H1 (cell line): ENCODE results near the gene PTGES2. TPM values are rescaled to one million over a fixed set of nuclear protein-coding genes. Genes with fewer than 3 reads are reported as not detected.
A peak's percentile ranks its signal among the peaks of the same experiment; 100 is the strongest.

Source experiments
- CBX8 ChIP-seq: fragments of 300-800, 300-1000 bp; sonication (generic); IDR thresholded peaks from 2 replicates; pipeline ENCODE4 v1.7.1; 2016; ENCODE audit warnings: low read depth, low read length, borderline replicate concordance
- CHD2 ChIP-seq: IDR thresholded peaks from 2 replicates; pipeline ENCODE4 v1.6.1; 2012; ENCODE audit warnings: low read length, improper control_type of control experiment
- E2F6 ChIP-seq: IDR thresholded peaks from 2 replicates; pipeline ENCODE4 v1.6.1; 2012; ENCODE audit warnings: inconsistent platforms
- FOSL1 ChIP-seq: IDR thresholded peaks from 2 replicates; pipeline ENCODE4 v1.6.1; 2011; ENCODE audit warnings: mild to moderate bottlenecking, low read depth, low read length, moderate library complexity; ENCODE audit not compliant: insufficient read depth
- GTF2F1 ChIP-seq: IDR thresholded peaks from 2 replicates; pipeline ENCODE4 v1.6.1; 2012; ENCODE audit warnings: low read depth, low read length, improper control_type of control experiment, borderline replicate concordance
- KDM5A ChIP-seq: fragments of 200-600 bp; IDR thresholded peaks from 2 replicates; pipeline ENCODE4 v1.7.1; 2012; ENCODE audit warnings: mild to moderate bottlenecking, low read length, inconsistent platforms, mixed read lengths
- SP4 ChIP-seq: IDR thresholded peaks from 2 replicates; pipeline ENCODE4 v1.6.1; 2012; ENCODE audit warnings: low read length, inconsistent platforms
- TBP ChIP-seq: IDR thresholded peaks from 2 replicates; pipeline ENCODE4 v1.6.1; 2011; ENCODE audit warnings: low read depth, low read length, improper control_type of control experiment
- TEAD4 ChIP-seq: IDR thresholded peaks from 2 replicates; pipeline ENCODE4 v1.6.1; 2012; ENCODE audit warnings: low read depth, low read length, inconsistent platforms, mixed read lengths
- polyA plus RNA-seq, 7 experiments: library from polyadenylated mRNA; depleted of rRNA in 3 of 7; stranded (reverse) in 5 of 7; unstranded in 2 of 7; fragments of >200 nt in 5 of 7; fragments of 200-250 nt in 2 of 7; gene quantifications; 1 replicate in 5 of 7; 2 replicates in 1 of 7; 4 replicates in 1 of 7; pipeline versions ENCODE4 v1.2.1 to v1.2.3, GENCODE V29; 2011 to 2013; ENCODE audit warnings: missing spikeins in 2 of 7, mixed read lengths in 2 of 7
- total RNA-seq: library from RNA; stranded (reverse); fragmentation: NEBNext Ultra II Directional; extraction: Animal tissue kit (Norgen Biotek cat#: 25700); gene quantifications from 2 replicates; pipeline ENCODE4 v1.2.1, GENCODE V29; 2021
- TF ChIP-seq, protein P1 (sequence below): fragments of 300-600 bp; sonication (generic); IDR thresholded peaks from 2 replicates; pipeline ENCODE4 v1.7.1; 2012; ENCODE audit warnings: low read length, moderate library complexity, mild to moderate bottlenecking, inconsistent platforms; ENCODE audit not compliant: insufficient replicate concordance

The PTGES2 gene
- total and polyA plus RNA-seq, 2 of the 8 experiments (the other 6 are each of a cell fraction or from before 2014, with no cell fraction given), result 80.7 to 81.2 TPM

- no peak for TF ChIP-seq CHD2
- TF ChIP-seq TBP, result no peak; the same call in 1 of the 2 replicates
- TF ChIP-seq FOSL1, result no peak
- TF ChIP-seq SP4, result peak; percentile 98
- TF ChIP-seq, protein P1, sequence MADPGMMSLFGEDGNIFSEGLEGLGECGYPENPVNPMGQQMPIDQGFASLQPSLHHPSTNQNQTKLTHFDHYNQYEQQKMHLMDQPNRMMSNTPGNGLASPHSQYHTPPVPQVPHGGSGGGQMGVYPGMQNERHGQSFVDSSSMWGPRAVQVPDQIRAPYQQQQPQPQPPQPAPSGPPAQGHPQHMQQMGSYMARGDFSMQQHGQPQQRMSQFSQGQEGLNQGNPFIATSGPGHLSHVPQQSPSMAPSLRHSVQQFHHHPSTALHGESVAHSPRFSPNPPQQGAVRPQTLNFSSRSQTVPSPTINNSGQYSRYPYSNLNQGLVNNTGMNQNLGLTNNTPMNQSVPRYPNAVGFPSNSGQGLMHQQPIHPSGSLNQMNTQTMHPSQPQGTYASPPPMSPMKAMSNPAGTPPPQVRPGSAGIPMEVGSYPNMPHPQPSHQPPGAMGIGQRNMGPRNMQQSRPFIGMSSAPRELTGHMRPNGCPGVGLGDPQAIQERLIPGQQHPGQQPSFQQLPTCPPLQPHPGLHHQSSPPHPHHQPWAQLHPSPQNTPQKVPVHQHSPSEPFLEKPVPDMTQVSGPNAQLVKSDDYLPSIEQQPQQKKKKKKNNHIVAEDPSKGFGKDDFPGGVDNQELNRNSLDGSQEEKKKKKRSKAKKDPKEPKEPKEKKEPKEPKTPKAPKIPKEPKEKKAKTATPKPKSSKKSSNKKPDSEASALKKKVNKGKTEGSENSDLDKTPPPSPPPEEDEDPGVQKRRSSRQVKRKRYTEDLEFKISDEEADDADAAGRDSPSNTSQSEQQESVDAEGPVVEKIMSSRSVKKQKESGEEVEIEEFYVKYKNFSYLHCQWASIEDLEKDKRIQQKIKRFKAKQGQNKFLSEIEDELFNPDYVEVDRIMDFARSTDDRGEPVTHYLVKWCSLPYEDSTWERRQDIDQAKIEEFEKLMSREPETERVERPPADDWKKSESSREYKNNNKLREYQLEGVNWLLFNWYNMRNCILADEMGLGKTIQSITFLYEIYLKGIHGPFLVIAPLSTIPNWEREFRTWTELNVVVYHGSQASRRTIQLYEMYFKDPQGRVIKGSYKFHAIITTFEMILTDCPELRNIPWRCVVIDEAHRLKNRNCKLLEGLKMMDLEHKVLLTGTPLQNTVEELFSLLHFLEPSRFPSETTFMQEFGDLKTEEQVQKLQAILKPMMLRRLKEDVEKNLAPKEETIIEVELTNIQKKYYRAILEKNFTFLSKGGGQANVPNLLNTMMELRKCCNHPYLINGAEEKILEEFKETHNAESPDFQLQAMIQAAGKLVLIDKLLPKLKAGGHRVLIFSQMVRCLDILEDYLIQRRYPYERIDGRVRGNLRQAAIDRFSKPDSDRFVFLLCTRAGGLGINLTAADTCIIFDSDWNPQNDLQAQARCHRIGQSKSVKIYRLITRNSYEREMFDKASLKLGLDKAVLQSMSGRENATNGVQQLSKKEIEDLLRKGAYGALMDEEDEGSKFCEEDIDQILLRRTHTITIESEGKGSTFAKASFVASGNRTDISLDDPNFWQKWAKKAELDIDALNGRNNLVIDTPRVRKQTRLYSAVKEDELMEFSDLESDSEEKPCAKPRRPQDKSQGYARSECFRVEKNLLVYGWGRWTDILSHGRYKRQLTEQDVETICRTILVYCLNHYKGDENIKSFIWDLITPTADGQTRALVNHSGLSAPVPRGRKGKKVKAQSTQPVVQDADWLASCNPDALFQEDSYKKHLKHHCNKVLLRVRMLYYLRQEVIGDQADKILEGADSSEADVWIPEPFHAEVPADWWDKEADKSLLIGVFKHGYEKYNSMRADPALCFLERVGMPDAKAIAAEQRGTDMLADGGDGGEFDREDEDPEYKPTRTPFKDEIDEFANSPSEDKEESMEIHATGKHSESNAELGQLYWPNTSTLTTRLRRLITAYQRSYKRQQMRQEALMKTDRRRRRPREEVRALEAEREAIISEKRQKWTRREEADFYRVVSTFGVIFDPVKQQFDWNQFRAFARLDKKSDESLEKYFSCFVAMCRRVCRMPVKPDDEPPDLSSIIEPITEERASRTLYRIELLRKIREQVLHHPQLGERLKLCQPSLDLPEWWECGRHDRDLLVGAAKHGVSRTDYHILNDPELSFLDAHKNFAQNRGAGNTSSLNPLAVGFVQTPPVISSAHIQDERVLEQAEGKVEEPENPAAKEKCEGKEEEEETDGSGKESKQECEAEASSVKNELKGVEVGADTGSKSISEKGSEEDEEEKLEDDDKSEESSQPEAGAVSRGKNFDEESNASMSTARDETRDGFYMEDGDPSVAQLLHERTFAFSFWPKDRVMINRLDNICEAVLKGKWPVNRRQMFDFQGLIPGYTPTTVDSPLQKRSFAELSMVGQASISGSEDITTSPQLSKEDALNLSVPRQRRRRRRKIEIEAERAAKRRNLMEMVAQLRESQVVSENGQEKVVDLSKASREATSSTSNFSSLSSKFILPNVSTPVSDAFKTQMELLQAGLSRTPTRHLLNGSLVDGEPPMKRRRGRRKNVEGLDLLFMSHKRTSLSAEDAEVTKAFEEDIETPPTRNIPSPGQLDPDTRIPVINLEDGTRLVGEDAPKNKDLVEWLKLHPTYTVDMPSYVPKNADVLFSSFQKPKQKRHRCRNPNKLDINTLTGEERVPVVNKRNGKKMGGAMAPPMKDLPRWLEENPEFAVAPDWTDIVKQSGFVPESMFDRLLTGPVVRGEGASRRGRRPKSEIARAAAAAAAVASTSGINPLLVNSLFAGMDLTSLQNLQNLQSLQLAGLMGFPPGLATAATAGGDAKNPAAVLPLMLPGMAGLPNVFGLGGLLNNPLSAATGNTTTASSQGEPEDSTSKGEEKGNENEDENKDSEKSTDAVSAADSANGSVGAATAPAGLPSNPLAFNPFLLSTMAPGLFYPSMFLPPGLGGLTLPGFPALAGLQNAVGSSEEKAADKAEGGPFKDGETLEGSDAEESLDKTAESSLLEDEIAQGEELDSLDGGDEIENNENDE, result no peak
- no peak for TF ChIP-seq GTF2F1
- TF ChIP-seq TEAD4, result no peak
- TF ChIP-seq CBX8, result no peak
- 0 out of 2 replicates have a peak, but pooled peaks have one; percentile 26 for TF ChIP-seq KDM5A
- TF ChIP-seq E2F6, result peak; percentile 27; the same call in 1 of the 2 replicates
These were observed 684 bp upstream of the PTGES2 start (continued) for GRCh38 chr9:128127990-128128835.
